CD4-positive, alpha-beta T cell treated with Interleukin-21 for 1 hour (primary cell): ENCODE results near the gene SLC25A25.

ENCODE experiments used
- DNase-seq: peaks from one replicate; pipeline ENCODE4 v3.0.0-alpha.2; 2020

SLC25A25 gene

GRCh38 chr9:128150594-128151308 is 82.7 kb downstream of the SLC25A25 start:
- no peak for DNase-seq

GRCh38 chr9:128151309-128152132 is 83.5 kb downstream of the SLC25A25 start:
- no peak for DNase-seq

GRCh38 chr9:128152133-128153059 is 84.4 kb downstream of the SLC25A25 start:
- DNase-seq: no peak

- DNase-seq: no peak
Measured at GRCh38 chr9:128153060-128153946, 85.3 kb downstream of the SLC25A25 start.

GRCh38 chr9:128153947-128154695 is 86.1 kb downstream of the SLC25A25 start:
- no peak for DNase-seq

- no peak for DNase-seq
Measured at GRCh38 chr9:128155736-128156500, 87.9 kb downstream of the SLC25A25 start.
